EL (cell line): ENCODE data around the gene PTX4.
"Not testable (repeated sequence)": the region's sequence is repeated elsewhere in the genome, so short reads cannot be mapped to it uniquely, and the experiment has no call there.

Experiments
- DNase-seq: peaks from one replicate; pipeline ENCODE4 v3.0.0-alpha.2; 2016

The PTX4 gene

DNA sequence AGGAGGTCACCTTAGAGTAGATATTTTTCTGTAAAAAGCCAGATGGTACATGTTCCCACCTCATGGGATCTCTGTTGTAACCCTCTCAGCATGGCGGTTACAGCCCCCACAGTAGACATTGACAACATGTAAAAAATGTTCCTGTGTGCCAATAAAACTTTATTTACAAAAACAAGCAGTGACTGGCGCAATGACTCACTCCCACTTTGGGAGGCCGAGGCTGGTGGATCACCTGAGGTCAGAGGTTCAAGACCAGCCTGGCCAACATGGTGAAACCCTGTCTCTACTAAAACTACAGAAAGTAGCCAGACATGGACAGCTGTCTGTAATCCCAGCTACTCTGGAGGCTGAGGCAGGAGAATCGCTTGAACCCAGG, 49.1 kb downstream of the PTX4 start:
- not testable (repeated sequence) for DNase-seq

DNA sequence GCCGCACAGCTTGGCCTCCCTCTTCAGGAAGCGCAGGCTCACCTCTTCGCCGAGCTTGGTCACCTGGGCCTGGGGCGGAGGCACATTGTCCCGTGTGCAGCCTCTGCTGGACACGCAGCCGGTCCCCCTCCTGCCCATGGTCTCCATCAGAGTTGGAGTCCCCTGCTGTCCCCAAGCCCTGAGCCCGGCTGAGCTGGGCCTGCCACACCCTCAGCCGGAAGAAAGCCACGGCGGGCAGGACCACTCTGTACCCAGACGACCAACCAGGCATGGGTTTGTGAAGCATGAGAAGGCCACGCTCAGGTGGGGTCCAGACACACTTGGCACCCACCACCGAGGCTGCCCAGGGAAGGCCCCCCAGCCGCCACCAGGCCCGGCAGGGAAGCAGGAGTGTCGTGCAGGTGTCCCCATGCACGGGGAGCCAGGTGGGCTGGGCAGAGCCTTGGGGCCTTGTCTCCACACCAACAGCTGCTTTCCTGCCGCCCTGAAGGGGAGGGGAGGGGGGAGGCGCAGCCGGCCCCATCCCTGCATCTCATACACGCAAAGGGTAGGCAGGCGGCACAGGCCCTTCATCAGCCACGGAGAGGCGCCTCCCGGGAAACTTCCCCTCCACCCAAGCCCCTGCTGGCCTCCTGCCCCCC, 49.6 kb downstream of the PTX4 start:
- no peak for DNase-seq

DNA sequence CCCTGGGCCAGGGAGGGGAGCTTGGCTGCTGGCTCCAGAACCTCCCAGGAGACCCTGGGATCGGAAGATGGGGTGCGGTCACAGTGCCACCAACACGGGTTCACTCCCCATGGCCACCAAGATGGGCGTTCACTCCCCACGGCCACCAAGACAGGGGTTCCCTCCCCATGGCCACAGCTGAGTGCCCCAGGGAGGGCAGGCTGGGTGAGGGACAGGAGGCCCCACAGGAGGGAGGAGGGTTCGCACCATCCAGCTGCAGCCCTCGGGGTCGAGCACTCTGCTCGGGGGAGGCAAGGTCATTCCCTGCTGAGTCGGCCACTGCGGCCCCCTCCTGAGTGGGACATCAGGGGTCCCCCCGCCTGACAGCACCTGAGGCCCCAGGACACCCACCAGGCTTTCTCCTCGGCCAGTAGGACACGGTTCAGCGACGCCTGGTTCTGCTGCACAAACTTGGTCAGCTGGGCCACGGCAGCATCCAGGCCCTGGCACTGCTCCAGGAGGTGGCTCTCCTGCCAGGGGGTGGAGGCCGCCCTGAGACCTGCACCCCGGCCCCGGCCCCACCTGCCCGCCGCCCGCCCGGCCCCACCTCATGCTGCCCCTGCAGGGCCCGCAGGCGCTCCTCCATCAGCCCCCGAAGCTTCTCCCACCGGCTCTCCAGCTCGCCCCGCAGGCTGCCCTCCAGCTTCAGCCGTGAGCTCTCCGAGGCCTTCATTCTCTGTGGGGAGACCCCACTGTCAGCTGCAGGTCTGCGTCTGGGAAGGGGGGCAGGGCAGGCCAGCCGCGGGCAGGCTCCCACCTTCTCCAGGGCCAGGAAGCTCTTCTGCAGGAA, 50.3 kb downstream of the PTX4 start:
- DNase-seq = no peak

DNA sequence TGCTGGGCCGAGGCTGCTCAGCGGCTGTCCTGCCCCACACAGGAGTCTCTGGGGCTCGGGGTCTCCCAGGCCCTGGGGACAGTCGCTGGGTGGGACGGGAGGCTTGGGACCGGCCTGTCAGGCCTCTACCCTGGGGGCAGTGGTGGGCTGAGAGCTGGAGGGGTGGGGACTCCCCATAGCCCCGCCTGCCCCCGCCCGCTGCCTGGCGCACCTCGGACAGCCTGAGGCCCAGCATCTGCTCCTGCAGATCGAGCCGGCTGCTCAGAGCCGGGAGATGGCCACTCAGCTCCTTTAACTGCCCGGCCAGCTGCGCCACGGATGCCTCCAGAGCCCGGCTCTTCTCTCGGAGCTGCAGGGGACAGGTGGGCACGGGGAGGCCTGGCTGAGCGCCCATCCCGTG, 51.1 kb downstream of the PTX4 start:
- DNase-seq = no peak

DNA sequence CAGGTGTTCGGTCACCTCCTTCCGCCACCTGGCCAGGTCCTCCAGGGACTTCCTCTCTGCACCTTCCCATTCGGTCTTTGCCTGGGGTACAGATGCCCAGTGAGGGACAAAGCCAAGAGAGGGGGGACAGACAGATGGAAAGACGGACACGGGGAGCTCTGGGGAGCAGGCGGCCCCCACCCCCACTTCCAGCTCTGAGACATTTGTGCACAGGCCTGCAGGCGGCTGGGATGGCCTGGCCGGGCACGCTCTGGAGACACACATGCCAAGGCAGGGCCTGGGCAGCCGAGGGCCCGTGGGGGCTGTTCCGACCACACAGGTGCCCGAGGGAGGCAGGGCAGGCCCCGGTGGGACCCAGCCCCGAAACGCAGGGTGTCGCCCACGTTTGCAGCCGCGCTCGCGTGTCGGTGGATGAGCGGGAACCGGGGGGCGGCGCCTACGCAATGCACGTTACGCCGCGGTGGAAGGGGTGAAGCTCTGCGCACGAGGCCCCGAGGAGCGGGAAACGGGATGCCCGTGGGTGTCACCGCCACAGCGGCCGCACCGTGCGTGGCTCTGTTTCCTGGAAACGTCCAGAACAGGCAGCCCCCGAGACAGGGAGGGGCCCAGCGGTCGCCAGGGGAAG, 51.9 kb downstream of the PTX4 start:
- DNase-seq = no peak

DNA sequence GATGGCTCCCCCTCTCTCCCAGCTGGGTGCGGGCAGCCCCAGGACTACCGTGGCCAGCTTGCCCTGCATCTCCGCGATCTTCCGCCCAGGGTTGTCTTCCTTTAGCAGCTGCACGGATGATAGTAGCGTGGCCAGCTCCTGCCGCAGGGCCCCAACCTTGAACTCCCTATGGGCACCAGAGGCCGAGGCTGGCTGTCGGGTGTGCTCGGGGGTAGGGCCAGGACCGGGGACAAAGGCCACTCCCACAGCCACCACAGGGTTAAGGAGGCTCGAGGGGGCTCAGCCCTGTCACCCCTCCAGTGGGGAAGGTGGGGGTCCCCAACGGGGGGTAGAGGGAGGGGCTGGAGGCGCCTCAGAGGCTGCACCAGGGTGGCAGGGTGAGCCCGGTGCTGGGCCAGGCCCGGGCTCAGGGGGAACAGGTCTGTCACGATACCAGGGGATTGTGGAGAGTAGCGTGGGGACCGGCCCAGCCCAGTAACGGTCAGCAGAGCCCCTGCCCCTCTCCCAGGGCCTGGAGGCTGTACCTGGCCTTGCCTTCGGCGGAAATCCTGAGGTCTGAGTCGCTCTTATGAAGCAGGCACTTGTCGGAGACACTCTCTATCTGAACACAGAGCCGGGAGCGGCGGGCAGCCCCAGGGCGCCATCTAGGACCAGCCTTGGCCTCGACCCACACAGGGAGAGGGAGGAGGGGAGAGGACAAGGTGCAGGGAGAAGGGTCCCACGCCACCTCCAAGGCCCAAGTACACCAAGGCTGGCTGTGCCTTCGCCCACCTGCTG, 52.6 kb downstream of the PTX4 start:
- DNase-seq = no peak
